ENCODE data around the gene KRTAP10-3.
"Not testable (repeated sequence)": the region's sequence is repeated elsewhere in the genome, so short reads cannot be mapped to it uniquely, and the experiment has no call there.

Gene KRTAP10-3

DNA sequence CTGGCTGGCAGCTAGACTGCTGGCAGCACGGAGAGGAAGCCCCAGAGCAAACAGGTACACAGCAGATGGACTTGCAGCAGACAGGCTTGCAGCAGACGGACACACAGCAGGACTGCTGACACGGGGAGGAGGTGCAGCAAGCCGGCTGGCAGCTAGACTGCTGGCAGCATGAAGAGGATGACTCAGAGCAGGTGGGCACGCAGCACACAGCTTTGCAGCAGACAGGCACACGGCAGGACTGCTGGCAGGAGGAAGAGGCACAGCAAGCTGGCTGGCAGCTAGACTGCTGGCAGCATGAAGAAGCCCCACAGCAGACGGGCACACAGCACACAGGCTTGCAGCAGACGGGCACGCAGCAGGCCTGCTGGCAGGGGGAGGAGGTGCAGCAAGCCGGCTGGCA is 7.8 kb downstream of the KRTAP10-3 start:
- DNase-seq (ENCODE audit: extremely low spot score, insufficient read length, low read depth), result no peak
- FAIRE-seq, result no peak

DNA sequence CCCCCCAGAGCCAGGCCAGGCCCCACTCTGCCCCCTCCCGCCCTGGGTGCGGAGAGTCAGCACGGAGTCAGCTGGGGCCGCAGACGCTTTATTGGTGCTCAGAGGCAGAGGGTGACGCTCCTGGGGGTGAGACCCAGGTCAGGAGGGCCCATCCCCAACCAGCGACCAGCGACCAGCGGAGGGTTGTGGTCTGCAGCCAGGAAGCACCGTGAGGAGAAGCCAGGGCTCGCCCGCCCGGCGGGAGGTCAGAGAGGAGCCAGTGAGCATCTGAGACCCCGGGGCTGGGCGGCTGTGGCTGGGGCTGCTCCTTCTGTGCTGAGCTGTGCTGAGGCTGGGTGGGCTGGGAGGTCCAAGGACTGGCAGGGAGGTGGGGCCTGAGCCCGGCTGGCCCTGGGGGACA is 8.3 kb downstream of the KRTAP10-3 start:
- FAIRE-seq; DNase-seq (ENCODE audit: extremely low spot score, insufficient read length, low read depth): not testable (repeated sequence)

DNA sequence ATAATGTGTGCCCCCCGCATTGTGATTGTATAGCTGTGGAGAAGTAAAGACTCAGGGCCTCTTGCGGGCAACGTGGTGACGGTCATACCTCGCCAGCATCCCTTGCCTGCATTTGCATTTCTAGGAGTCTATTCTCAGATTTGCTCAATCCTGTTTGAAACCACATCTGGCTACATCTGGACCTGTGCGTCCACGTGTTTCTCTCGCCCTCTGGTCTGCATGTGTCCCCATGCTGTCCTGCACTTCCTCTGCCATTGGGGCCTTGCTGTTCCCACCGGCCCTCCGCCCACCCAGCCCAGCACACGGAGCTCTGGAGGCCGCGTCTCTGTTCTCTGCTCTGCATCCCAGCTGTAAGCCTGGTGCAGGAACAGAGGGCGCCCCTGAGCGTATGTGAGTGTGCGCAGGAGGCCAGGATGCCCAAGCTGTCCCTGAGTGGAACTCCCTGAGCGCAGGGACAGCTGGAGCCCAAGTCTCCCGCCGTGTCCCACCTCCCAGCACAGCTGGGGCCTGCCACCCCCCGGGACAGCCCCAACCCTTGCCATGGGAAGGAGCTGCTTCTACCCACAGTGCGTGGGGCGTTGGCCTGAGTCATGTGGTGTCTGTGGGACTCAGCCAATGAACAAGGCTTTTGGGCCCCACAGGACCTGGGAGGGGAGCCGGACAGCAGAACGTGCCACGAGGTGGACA is 8.9 kb downstream of the KRTAP10-3 start:
- DNase-seq (ENCODE audit: extremely low spot score, insufficient read length, low read depth) (no peak), FAIRE-seq (no peak)

DNA sequence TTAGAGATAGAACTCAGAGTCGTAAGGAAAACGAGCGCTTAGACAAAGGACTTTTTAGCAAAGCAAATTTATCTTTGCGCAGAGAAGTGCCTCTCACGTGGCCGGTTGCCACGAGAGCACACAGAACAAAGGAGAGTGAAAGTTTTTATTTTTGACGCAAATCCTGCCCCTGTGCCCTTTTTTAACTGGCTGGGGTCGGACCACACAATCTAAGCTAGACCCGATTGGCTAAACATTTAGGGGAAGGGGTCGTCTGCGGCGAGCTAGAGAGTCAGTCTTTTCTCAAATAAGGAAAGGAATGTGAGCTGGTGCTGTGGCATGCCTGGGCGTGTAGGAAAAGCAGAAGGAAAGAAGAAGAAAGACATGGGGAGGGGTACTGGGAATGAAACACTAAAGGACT is 9.7 kb downstream of the KRTAP10-3 start:
- FAIRE-seq (no peak), DNase-seq (ENCODE audit: extremely low spot score, insufficient read length, low read depth) (no peak)

DNA sequence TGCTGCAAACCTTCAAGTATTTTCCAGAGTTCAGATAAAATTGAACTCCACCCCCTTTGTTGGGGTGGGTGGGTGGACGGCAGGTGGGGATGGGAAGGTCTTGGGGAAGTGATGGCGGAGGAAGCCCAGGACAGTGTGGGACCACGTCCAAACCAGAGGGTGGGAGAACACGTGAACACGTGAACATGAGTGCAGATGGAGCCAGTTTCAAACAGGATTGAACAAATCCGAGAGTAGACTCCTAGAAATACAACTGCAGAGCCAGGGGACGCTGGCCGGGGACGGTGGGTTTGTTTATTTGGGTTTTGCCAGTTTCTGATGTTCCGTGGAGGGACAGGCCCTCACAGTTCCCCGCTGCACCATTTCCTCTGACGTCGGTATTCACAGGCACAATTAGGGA is 10.2 kb downstream of the KRTAP10-3 start:
- no peak for FAIRE-seq

DNA sequence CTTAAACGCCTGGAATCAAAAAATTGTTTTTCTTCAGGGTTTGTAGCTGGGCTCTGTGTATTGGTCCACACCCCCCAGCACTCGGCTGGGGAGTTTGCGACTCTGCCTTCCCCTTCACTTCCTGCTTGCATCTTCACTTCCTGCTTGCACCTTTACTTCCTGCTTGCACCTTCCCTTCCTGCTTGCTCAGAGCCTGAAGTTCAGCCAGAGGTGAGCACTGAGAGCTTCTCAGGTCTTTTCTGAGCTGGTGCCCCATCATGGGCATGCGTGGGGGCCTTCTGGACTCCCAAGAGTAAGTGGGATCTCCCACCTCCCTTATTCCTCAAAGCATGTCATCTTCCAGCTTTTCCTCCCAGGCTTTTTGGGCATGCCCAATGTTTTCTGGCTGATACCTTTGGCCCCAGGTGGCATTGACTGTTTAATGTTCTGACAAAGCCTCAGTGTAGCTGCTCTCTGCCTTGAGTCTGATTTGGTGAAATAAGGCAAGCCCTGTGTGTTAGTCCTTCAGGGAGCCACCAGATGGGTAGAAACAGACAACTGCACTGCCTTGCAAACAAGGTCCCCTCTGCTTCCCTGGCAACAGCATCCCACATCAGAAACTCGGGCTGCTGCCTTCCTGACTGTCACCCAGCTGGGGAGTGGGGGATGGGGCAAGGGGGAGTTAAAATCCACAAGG is 10.8 kb downstream of the KRTAP10-3 start:
- no peak for FAIRE-seq
- no peak for DNase-seq (ENCODE audit: extremely low spot score, insufficient read length, low read depth)

More for the DNA sequence above, 10.2 kb downstream of the KRTAP10-3 start:
- no peak for DNase-seq (ENCODE audit: extremely low spot score, insufficient read length, low read depth)

DNA sequence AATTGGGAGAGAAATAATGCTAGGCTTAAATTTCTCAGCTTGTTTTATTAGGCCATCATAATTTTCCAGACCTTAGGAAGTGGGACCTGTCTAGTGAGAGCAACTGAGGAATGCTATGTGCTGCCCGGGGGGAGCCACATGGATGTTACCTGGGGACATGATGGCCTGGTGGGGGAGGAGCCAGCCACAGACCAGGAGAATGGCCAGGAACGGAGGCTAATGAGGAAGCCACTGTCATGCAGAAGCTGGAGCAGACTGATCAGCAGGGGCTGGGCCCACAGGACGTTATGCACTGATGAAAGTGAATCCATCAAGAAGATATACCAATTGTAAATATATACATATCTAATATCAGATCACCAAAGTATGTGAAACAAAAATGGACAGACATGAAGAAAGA is 14.0 kb downstream of the KRTAP10-3 start:
- FAIRE-seq (no peak), DNase-seq (ENCODE audit: extremely low spot score, insufficient read length, low read depth) (no peak)

DNA sequence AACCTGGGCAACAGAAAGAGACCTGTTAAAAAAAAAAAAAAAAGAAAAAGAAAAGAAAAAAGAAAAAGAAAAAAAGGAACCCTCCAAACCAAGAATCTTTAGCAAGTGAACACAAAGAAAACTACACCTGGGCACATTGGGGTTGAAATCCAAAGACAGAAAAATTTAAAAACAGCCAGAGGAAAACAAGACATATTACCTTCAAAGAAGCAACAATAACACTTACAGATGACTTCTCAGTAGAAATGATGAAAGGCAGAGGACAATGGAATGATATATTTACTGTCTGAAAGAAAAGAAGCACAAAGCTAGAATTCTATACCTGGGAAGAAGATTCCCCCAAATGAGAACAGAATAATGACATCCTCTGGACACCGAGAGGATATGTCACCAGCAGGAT is 15.9 kb downstream of the KRTAP10-3 start:
- DNase-seq (ENCODE audit: extremely low spot score, insufficient read length, low read depth) (no peak), FAIRE-seq (no peak)

DNA sequence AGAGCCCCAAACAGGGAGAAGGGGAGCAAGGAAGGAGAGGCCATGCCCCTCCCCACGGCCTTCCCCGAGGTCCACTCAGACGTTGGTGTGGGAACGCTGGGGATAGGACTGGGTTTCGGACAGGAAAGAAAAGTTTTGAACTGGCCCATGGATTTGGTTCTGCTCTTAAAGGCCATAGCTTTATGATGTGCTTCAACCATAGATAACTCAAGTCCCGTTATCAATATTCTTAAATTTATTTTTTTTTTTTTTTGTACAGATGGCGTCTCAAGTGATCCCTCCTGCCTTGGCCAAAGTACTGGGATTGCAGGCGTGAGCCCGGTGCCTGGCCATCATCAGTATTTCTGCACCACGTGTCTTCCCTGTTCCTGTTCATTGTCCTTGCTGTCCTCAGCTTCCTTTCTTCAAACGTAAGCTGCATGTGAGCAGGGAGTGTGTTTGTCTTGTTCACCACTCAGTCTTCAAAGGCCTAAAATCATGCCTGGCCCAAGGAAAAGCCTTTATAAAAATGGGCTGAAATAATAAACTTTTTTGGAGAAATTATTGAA is 17.8 kb downstream of the KRTAP10-3 start:
- DNase-seq (ENCODE audit: extremely low spot score, insufficient read length, low read depth) (no peak), FAIRE-seq (no peak)

DNA sequence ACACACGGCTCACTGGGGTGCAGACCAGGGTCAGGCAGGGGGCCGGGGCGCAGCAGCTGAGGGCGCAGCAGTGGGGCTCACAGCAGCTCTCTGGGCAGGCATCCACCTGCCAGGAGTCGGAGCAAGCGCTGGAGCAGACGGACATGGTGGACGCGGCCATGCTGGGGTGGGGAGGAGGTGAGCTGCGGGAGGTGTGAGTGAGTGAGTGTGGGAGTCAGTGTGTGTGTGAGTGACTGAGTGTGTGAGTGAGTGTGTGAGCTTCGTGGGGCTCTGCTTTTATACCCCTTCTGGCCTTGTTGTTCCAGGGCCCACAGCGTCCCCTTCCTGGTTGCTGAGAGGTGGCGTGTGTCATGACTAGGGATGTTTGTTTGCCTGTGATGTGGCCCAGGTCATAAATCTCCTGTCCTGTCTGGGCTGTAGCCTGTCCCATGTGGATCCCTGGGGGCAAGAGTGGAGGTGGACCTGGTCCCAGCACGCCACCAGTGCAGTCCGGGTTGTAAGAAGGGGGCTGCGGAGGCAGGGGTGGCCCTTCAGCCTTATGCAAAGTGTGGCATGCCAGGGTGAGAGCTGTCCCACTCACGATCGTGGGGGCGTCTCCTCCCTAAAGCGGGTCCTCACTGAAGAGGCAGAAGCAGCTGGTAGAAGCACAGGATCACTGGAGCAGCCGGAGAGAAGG is 18.5 kb downstream of the KRTAP10-3 start, which contains the start of gene KRTAP10-1:
Gene KRTAP10-1, minus strand, starts transcription at position 205 of the 676 bp plus-strand sequence. Its CDS starts 45 bp downstream, at position 160.
- FAIRE-seq (no peak), DNase-seq (ENCODE audit: extremely low spot score, insufficient read length, low read depth) (no peak)

DNA sequence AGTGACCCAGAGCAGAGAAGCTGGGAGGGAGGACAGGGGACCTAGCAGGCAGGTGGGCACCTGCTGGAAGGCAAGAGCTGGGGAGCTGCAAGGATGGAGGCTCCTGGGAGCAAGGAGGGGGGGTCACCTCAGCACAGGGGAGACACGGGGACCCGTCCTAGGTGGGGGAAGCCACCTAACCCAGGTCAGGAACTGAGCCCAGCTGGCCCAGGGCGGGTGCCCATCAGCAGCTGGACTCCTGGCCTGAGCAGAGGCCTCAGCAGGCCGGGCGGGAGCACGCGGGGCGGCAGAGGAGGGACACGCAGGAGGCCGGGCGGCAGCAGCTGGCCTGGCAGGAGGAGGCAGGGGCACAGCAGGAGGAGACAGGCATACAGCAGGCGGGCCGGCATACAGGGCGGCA is 19.5 kb downstream of the KRTAP10-3 start:
- DNase-seq (ENCODE audit: extremely low spot score, insufficient read length, low read depth), result no peak
- FAIRE-seq, result no peak

DNA sequence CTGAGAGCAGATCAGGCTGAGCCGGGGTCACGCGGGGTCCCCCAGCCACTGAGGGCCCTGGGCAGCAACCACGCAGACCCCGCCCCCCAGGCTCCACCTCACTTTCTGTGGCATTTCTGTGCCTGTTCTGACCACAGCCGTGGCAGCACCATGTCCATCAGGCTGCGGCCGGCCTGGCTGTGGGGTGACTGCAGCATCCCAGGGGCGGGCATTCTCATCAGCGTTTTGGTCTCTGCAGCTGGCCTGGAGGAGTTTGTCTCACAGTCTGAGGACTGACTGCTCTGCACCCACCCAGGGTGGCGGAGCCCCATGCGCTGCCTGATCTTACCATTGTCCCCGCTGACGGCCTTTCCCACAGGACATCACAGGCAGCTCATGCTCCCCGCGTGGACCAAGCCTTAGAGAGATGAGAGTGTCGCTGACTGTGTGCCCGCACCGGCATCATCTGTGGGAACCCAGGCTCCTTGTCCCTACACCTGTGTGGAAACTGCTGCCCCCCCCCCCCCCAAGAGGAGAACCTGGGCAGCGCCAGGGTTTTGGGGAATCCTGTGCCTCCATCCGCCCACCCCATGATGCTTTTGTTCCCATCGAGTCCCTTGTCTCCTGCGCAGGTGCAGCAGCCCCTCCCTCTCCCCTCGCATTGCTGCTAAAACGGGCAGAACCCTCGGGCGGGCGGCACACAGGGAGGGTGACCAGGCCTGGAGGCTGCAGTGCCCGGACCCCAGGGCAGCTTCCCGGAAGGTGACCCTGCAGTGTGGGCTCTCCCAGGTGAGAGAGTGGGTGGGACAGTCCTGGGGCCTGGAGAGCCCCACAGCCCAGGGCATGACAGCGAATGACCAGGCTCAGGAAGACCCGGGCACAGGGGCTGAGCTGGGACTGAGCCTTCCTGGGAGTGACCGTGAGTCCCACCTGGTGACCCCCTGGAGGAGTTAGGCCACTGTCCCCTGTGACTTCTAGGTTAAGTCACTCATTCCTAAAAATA is 20.4 kb downstream of the KRTAP10-3 start:
- no peak for DNase-seq (ENCODE audit: extremely low spot score, insufficient read length, low read depth)
- no peak for FAIRE-seq

DNA sequence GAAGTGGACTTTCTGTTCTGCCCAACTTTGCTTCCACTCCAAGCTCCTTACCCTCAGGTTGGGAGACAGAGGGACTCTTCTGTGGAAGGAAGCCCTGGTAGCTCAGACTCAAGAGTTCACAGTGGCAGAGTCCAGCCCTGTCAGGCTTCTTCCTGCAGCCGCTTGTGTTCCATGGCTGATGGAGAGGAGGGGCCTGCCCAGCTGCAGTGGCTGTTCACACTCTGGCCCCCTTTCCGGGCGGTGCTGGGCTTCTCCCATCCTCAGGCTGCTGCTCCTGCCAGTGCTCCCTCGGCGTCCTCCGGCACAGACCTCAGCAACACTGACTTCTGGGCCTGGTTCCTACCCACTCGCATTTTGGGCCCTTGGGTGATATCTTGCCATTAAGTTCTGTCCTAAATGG is 22.6 kb downstream of the KRTAP10-3 start:
- FAIRE-seq, result no peak
- DNase-seq (ENCODE audit: extremely low spot score, insufficient read length, low read depth), result no peak

DNA sequence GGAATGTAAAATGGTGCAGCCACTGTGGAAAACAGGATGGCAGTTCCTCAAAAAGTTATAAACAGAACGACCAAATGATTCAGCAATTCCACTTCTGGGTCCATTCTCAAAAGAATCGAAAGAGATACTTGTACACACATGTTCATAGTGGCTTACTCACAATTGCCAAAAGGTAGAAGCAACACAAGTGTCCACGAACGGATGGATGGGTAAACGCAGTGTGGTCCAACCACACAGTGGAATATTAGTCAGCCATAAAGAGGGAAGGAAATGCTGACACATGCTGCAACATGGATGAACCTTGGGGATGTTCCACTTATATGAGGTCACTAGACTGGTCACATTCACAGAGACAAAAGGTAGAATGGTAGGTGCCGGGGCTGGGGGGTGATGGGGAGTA is 23.9 kb downstream of the KRTAP10-3 start:
- FAIRE-seq, result no peak

DNA sequence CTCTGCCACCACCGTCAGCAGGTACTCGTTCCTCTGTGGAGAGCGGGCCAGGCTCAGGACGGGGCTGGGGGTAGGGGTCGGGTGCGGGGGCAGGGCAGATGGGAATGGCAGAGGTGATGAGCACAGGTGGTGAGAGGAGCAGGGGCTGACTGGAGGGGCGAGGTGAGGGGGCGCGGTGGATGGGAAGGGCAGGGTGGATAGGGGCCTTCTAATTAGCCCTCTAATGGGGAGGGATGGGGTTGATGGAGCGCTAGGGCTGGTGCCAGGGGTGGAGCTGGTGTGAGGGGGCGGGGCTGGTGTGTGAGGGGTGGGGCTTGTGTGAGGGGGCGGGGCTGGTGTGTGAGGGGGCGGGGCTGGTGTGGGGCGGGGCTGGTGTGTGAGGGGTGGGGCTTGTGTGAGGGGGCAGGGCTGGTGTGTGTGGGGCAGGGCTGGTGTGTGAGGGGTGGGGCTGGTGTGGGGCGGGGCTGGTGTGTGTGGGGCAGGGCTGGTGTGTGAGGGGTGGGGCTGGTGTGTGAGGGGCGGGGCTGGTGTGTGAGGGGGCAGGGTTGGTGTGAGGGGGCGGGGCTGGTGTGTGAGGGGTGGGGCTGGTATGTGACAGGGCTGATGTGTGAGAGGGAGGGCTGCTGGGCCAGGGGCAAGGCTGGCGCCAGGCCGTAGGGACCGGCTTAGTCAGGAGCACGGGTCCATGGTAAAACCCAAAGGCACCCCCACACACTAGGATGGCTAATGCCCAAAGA is 24.5 kb downstream of the KRTAP10-3 start:
- no peak for FAIRE-seq
- no peak for DNase-seq (ENCODE audit: extremely low spot score, insufficient read length, low read depth)

More for the DNA sequence above, 23.9 kb downstream of the KRTAP10-3 start:
- no peak for DNase-seq (ENCODE audit: extremely low spot score, insufficient read length, low read depth)

DNA sequence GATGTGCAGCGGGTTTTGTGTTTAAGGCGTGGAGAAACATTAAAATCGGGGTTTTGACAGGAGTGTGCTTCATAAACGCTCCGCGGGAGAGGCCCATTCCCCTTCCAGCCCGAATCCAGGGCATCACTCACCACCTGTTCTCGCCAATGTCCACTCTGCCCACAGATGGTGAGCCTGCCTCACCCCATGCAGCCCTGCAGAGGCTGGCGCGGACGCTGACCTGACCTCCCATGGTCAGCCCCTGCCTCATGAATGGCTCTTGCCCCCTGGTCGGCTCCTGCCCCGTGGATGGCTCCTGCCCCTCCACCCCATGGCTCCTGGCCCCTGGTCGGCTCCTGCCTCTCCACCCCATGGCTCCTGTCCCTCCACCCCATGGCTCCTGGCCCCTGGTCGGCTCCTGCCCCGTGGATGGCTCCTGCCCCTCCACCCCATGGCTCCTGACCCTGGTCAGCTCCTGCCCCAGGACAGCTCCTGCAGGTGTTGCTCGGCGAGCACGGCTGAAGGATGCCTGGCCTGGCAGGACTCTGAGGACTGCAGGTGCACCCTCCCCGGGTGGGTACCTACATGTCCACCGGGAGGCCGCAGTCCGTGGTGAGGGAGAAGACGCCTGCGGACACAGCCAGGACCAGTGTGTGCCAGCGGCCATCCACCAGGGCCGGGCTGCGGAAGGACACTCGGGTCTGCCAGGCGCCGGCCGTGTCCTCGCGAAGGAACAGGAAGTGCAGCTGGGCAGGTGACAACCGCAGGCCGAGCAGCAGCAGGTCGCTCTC is 25.3 kb downstream of the KRTAP10-3 start:
- FAIRE-seq (no peak), DNase-seq (ENCODE audit: extremely low spot score, insufficient read length, low read depth) (no peak)

DNA sequence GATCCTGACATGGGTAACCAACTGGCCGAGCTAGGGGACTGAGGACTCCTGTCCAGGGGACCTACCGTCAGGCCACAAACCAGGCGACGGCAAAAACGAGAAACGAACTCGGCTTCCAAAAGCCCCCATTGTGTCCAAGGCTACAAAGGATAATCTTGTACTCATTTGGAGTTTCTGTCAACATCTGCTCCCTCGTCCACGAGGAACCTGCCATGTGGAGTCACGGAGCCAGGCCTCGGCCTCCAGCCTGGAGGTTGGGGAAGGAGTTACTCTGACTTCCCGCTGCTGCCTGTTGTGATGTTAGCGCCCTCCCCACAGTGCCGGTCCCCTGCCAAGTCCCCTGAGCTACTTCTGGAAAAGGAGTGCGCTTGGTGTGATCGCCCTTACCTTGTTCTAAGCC is 25.9 kb downstream of the KRTAP10-3 start:
- DNase-seq (ENCODE audit: extremely low spot score, insufficient read length, low read depth) (no peak), FAIRE-seq (no peak)

Measured in GM18507 (cell line).